OCI-LY1 (cell line): ENCODE data around the gene FOXO3.

ENCODE experiments used
- H2AFZ ChIP-seq: fragments of 200-600 bp; sonication (generic), shearing (Covaris generic); 2 replicates; pipeline ENCODE4 v1.6.0; 2014; ENCODE audit warnings: antibody characterized with exemption, mild to moderate bottlenecking, low read length
- H3F3A ChIP-seq: fragments of 200-600 bp; sonication (generic), shearing (Covaris generic); 2 replicates; pipeline ENCODE4 v1.6.0; 2014; ENCODE audit warnings: mild to moderate bottlenecking, antibody characterized with exemption, low read length, moderate library complexity; ENCODE audit not compliant: insufficient read depth
- H3K27ac ChIP-seq: fragments of 200-600 bp; sonication (generic); 2 replicates; pipeline ENCODE4 v1.5.1; 2014; ENCODE audit warnings: low read length, mixed run types, mild to moderate bottlenecking, low read depth; ENCODE audit not compliant: poor library complexity, severe bottlenecking
- H3K27me3 ChIP-seq: fragments of 200-600 bp; sonication (generic); 2 replicates; pipeline ENCODE4 v1.6.0; 2014; ENCODE audit warnings: antibody characterized with exemption, mild to moderate bottlenecking, low read length, moderate library complexity; ENCODE audit not compliant: insufficient read depth
- H3K36me3 ChIP-seq: fragments of 200-600 bp; sonication (generic); 2 replicates; pipeline ENCODE4 v1.6.1; 2014; ENCODE audit warnings: mild to moderate bottlenecking, antibody characterized with exemption, low read length, moderate library complexity, mixed read lengths; ENCODE audit not compliant: insufficient read depth
- H3K4me1 ChIP-seq: fragments of 200-600 bp; sonication (generic); 2 replicates; pipeline ENCODE4 v1.5.1; 2014; ENCODE audit warnings: mild to moderate bottlenecking, low read length, moderate library complexity; ENCODE audit not compliant: insufficient read depth, severe bottlenecking
- H3K4me2 ChIP-seq: fragments of 200-600 bp; sonication (generic), shearing (Covaris generic); 2 replicates; pipeline ENCODE4 v1.6.1; 2014; ENCODE audit warnings: low read length
- H3K4me3 ChIP-seq: fragments of 200-600 bp; sonication (generic); 2 replicates; pipeline ENCODE4 v1.5.1; 2014; ENCODE audit warnings: low read length, low read depth, mild to moderate bottlenecking, mixed read lengths; ENCODE audit not compliant: poor library complexity, severe bottlenecking
- H3K79me2 ChIP-seq: fragments of 200-600 bp; shearing (Covaris generic); 2 replicates; pipeline ENCODE4 v1.6.1; 2016; ENCODE audit warnings: mixed run types, low read length, mixed read lengths; ENCODE audit not compliant: insufficient read depth
- H3K9ac ChIP-seq: fragments of 200-600 bp; sonication (generic), shearing (Covaris generic); 2 replicates; pipeline ENCODE4 v1.6.1; 2014; ENCODE audit warnings: mild to moderate bottlenecking, low read length, mixed read lengths
- H3K9me2 ChIP-seq: fragments of 200-600 bp; sonication (generic), shearing (Covaris generic); 2 replicates; pipeline ENCODE4 v1.6.1; 2014; ENCODE audit warnings: low read depth, mild to moderate bottlenecking, low read length, mixed read lengths
- H3K9me3 ChIP-seq: fragments of 200-600 bp; shearing (Covaris generic); 2 replicates; pipeline ENCODE4 v1.6.1; 2014; ENCODE audit warnings: low read length, mixed read lengths
- H4K20me1 ChIP-seq: fragments of 200-600 bp; sonication (generic), shearing (Covaris generic); 2 replicates; pipeline ENCODE4 v1.6.0; 2016; ENCODE audit warnings: mild to moderate bottlenecking, low read length; ENCODE audit not compliant: insufficient read depth
- CTCF ChIP-seq: fragments of 200-600 bp; sonication (generic), shearing (Covaris generic); IDR thresholded peaks from 2 replicates; pipeline ENCODE4 v1.5.1; 2017; ENCODE audit warnings: mild to moderate bottlenecking, antibody characterized with exemption, low read length, moderate library complexity, mixed read lengths
- EZH2 ChIP-seq: fragments of 200-600 bp; sonication (generic), shearing (Covaris generic); IDR thresholded peaks from 2 replicates; pipeline ENCODE4 v1.8.0; 2017; ENCODE audit warnings: borderline replicate concordance, mixed run types, mild to moderate bottlenecking, antibody characterized with exemption, low read length, moderate library complexity, mixed read lengths

Gene FOXO3

DNA sequence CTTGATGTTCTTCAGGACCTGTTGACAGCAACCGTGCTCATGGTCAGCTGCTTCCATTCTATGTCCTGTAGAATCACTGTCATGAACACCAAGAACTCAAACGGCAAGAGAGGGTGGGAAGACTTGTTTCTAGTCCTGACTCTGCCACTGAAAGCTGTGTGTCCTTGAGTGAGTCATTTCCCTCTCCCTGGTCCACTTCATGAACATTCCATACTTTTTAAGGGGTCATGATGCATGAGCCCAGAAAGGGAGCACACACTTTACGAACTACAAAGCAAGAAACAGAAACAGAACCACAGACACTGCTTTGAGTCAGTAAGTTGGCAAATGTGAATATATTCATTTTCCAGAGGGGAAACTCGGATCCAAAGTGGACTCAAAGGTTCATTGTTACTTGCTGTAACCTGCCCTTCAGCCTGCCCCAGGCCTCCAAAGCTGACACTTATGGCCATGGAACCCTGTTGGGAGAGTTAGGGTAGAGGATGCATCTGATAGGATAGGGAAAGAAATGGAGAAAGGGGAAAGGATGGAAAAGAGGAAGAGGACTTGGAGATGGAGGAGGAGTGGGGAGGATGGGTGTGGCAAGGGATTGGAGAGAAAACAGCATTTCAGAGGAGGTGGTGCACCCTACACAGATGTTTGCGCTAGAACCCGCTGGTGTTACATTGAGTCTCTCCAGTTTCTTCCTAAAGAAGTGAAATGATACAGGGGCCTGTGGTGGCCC is 129.8 kb downstream of the FOXO3 start:
- no peaks in the 10 kb centered on the region for H4K20me1 ChIP-seq
- no peak for TF ChIP-seq EZH2
- no peak for TF ChIP-seq CTCF
- peaks cover 8% of the 10 kb centered on the region for H3K4me1 ChIP-seq
- no peaks in the 10 kb centered on the region for H3K9me2 ChIP-seq
- H3K9ac ChIP-seq, result no peak overlapping the region
- no peak overlapping the region for H2AFZ ChIP-seq
- H3K27me3 ChIP-seq, result no peaks in the 10 kb centered on the region
- H3K4me3 ChIP-seq, result no peak overlapping the region
- no peaks in the 10 kb centered on the region for H3K9me3 ChIP-seq
- no peak overlapping the region for H3K27ac ChIP-seq
- no peak overlapping the region for H3K4me2 ChIP-seq
- no peaks in the 10 kb centered on the region for H3K36me3 ChIP-seq
- no peaks in the 10 kb centered on the region for H3F3A ChIP-seq
- H3K79me2 ChIP-seq, result no peaks in the 10 kb centered on the region

- Histone ChIP-seq H3K27ac (no peak overlapping the region), H3K79me2 (no peaks in the 10 kb centered on the region), H2AFZ (no peak overlapping the region), H3K9me2 (no peaks in the 10 kb centered on the region), H3K4me2 (no peak overlapping the region), H3F3A (no peaks in the 10 kb centered on the region), H3K27me3 (no peaks in the 10 kb centered on the region), H3K4me3 (no peak overlapping the region), H3K9me3 (no peaks in the 10 kb centered on the region), H4K20me1 (no peaks in the 10 kb centered on the region), H3K4me1 (peaks cover 8% of the 10 kb centered on the region), H3K9ac (no peak overlapping the region), H3K36me3 (no peaks in the 10 kb centered on the region)
- TF ChIP-seq EZH2 (no peak), CTCF (no peak)
These were observed 132.9 kb downstream of the FOXO3 start for GRCh38 chr6:108693430-108694154.

DNA sequence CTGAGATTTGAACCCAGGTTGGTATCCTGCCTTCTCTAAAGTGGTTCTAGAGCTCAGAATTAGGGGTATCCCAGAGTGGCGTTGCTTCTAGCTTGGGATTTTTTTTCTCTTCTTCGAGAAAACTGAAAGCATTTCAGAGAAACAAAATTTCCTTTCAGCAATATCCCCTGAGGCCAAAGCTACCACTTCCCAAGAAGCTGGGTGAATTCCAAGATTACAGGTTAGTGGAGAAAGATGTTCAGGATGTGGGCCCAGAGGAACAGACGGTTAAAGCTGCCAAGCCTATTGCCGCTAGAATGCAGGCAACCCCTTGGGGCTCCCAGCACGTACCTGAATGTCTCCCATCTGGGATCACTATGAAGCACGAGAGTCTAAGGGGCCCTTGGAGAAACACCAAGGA is 134.1 kb downstream of the FOXO3 start:
- H4K20me1 ChIP-seq, result no peaks in the 10 kb centered on the region
- H3K27me3 ChIP-seq, result no peaks in the 10 kb centered on the region
- no peaks in the 10 kb centered on the region for H3K9me3 ChIP-seq
- no peak overlapping the region for H3K4me3 ChIP-seq
- no peak overlapping the region for H3K27ac ChIP-seq
- no peak overlapping the region for H3K9ac ChIP-seq
- TF ChIP-seq CTCF, result no peak
- no peak for TF ChIP-seq EZH2
- H3K4me2 ChIP-seq, result no peak overlapping the region
- H3K36me3 ChIP-seq, result no peaks in the 10 kb centered on the region
- H3K4me1 ChIP-seq, result peaks cover 8% of the 10 kb centered on the region
- H2AFZ ChIP-seq, result no peak overlapping the region
- no peaks in the 10 kb centered on the region for H3K9me2 ChIP-seq
- no peaks in the 10 kb centered on the region for H3F3A ChIP-seq
- H3K79me2 ChIP-seq, result no peaks in the 10 kb centered on the region
